OCI-LY7 (cell line): ENCODE measurements around the gene POU4F1. TPM values are rescaled to one million over a fixed set of nuclear protein-coding genes. Genes with fewer than 3 reads are reported as not detected.
"Not testable (repeated sequence)": the region's sequence is repeated elsewhere in the genome, so short reads cannot be mapped to it uniquely, and the experiment has no call there.

Experiments
- BruUV-seq: library from RNA; stranded (reverse); fragments of 400-500 nt; replicated peaks from 2 replicates; lab custom pipeline; 2021; lab: Mats Ljungman, UMichigan
- CTCF ChIA-PET: fragments of 300-600 bp; sonication (Branson Sonifier 250); formaldehyde crosslinking; loops from one replicate; lab custom pipeline; 2022; ENCODE audit warnings: antibody characterized with exemption; ENCODE audit not compliant: unreplicated experiment; lab: Charles Lee
- POLR2A ChIA-PET: fragments of 300-600 bp; sonication (Branson Sonifier 250); formaldehyde crosslinking; loops from one replicate; lab custom pipeline; 2022; ENCODE audit warnings: antibody characterized with exemption; lab: Charles Lee
- DNase-seq: peaks from one replicate; pipeline ENCODE4 v3.0.0-alpha.2; 2015; ENCODE audit warnings: low spot score
- H2AFZ ChIP-seq: fragments of 200-600 bp; sonication (generic), shearing (Covaris generic); 2 replicates; pipeline ENCODE4 v1.6.1; 2014; ENCODE audit warnings: mild to moderate bottlenecking, antibody characterized with exemption, low read length, moderate library complexity
- H3K27ac ChIP-seq: fragments of 200-600 bp; sonication (generic); 2 replicates; pipeline ENCODE4 v1.5.1; 2014; ENCODE audit warnings: mixed run types, low read depth, mild to moderate bottlenecking, moderate library complexity, low read length, inconsistent platforms; ENCODE audit not compliant: poor library complexity, severe bottlenecking
- H3K36me3 ChIP-seq: fragments of 200-600 bp; sonication (generic); 2 replicates; pipeline ENCODE4 v1.6.1; 2014; ENCODE audit warnings: mild to moderate bottlenecking, antibody characterized with exemption, low read length, moderate library complexity, mixed read lengths; ENCODE audit not compliant: insufficient read depth
- H3K4me1 ChIP-seq: fragments of 200-600 bp; sonication (generic); 2 replicates; pipeline ENCODE4 v1.5.1; 2014; ENCODE audit warnings: mild to moderate bottlenecking, low read length; ENCODE audit not compliant: insufficient read depth, poor library complexity, severe bottlenecking
- H3K4me2 ChIP-seq: fragments of 200-600 bp; sonication (generic); 2 replicates; pipeline ENCODE4 v1.6.1; 2014; ENCODE audit warnings: mild to moderate bottlenecking, low read length
- H3K4me3 ChIP-seq: fragments of 200-600 bp; sonication (generic); 2 replicates; pipeline ENCODE4 v1.5.1; 2014; ENCODE audit warnings: mild to moderate bottlenecking, low read depth, low read length; ENCODE audit not compliant: poor library complexity, severe bottlenecking
- H3K79me2 ChIP-seq: fragments of 200-600 bp; sonication (generic); 2 replicates; pipeline ENCODE4 v1.6.1; 2016; ENCODE audit warnings: low read depth, mild to moderate bottlenecking, low read length, moderate library complexity, mixed read lengths; ENCODE audit not compliant: insufficient read depth
- H3K9me2 ChIP-seq: fragments of 200-600 bp; sonication (generic); 2 replicates; pipeline ENCODE4 v1.6.1; 2016; ENCODE audit warnings: mild to moderate bottlenecking, low read length, mixed read lengths; ENCODE audit not compliant: insufficient read depth
- H3K9me3 ChIP-seq: fragments of 200-600 bp; sonication (generic); 2 replicates; pipeline ENCODE4 v1.6.1; 2014; ENCODE audit warnings: mild to moderate bottlenecking, mixed run types, low read length, mixed read lengths
- H4K20me1 ChIP-seq: fragments of 200-600 bp; sonication (generic); 2 replicates; pipeline ENCODE4 v1.6.1; 2014; ENCODE audit warnings: mild to moderate bottlenecking, antibody characterized with exemption, low read length, moderate library complexity, mixed read lengths; ENCODE audit not compliant: insufficient read depth
- CTCF ChIP-seq: fragments of 200-600 bp; sonication (generic); conservative IDR thresholded peaks from 2 replicates; pipeline ENCODE4 v1.5.1; 2014; ENCODE audit warnings: mild to moderate bottlenecking, antibody characterized with exemption, low read length, moderate library complexity, mixed read lengths
- EZH2phosphoT487 ChIP-seq: fragments of 200-600 bp; sonication (generic); IDR thresholded peaks from 2 replicates; pipeline ENCODE4 v1.6.1; 2018; ENCODE audit warnings: low read depth, borderline replicate concordance, mild to moderate bottlenecking, mixed run types, antibody characterized with exemption, low read length, moderate library complexity, mixed read lengths
- intact Hi-C: fragments of 100-400 bp; cut with micrococcal nuclease; formaldehyde crosslinking; loops from one replicate; pipeline ENCODE4 v1.10.0; 2022; ENCODE audit not compliant: unreplicated experiment
- total RNA-seq, 2 experiments: library from RNA; depleted of rRNA in 1 of 2; stranded (reverse); fragments of >200 nt in 1 of 2; shearing (Covaris generic) in 1 of 2; gene quantifications; 2 replicates each; pipeline ENCODE4 v1.2.3, GENCODE V29; 2014 to 2022

POU4F1 gene
- total RNA-seq, 2 experiments from 2014 or later: 4.5 to 7.3 TPM

GRCh38 chr13:78650717-78651083 lies 47.3 kb upstream of the POU4F1 start:
- Histone ChIP-seq H3K27ac (no peak overlapping the region), H3K4me1 (peaks cover 11% of the 10 kb centered on the region), H4K20me1 (peaks cover 71% of the 10 kb centered on the region), H3K79me2 (peaks cover 100% of the 10 kb centered on the region), H3K4me2 (no peak overlapping the region), H3K9me2 (no peaks in the 10 kb centered on the region), H3K4me3 (no peak overlapping the region), H2AFZ (no peak overlapping the region), H3K36me3 (peaks cover 35% of the 10 kb centered on the region), H3K9me3 (no peaks in the 10 kb centered on the region)
- CTCF ChIA-PET: no interaction called here
- POLR2A ChIA-PET: interaction anchor here (1.0 to 1.6 kb wide), 3 partner anchors 9 to 46 kb away, joined by 3 to 6 read pairs (median 6); partner anchors contain the start of gene OBI1
- no TSS peak for BruUV-seq
- TF ChIP-seq EZH2phosphoT487 (no peak), CTCF (no peak)
- intact Hi-C loops: loop anchor here (10.0 kb wide), 1 partner anchor 544 kb away; no protein-coding TSS in a partner anchor
- DNase-seq: no peak

GRCh38 chr13:78649997-78650716 lies 46.8 kb upstream of the POU4F1 start:
- TF ChIP-seq CTCF (no peak), EZH2phosphoT487 (no peak)
- BruUV-seq: no TSS peak
- H3K4me1 ChIP-seq: peaks cover 11% of the 10 kb centered on the region
- peaks cover 100% of the 10 kb centered on the region for H3K79me2 ChIP-seq
- no peak overlapping the region for H2AFZ ChIP-seq
- DNase-seq: no peak
- H3K4me2 ChIP-seq: no peak overlapping the region
- peaks cover 68% of the 10 kb centered on the region for H4K20me1 ChIP-seq
- intact Hi-C loops: loop anchor here (10.0 kb wide), 1 partner anchor 545 kb away; no protein-coding TSS in a partner anchor
- H3K36me3 ChIP-seq: peaks cover 30% of the 10 kb centered on the region
- H3K9me2 ChIP-seq: no peaks in the 10 kb centered on the region
- H3K27ac ChIP-seq: no peak overlapping the region
- CTCF ChIA-PET: no interaction called here
- H3K4me3 ChIP-seq: no peak overlapping the region
- no peaks in the 10 kb centered on the region for H3K9me3 ChIP-seq
- POLR2A ChIA-PET: interaction anchor here (1.0 to 1.6 kb wide), 3 partner anchors 10 to 45 kb away, joined by 3 to 6 read pairs (median 6); partner anchors contain the start of gene OBI1

GRCh38 chr13:78647109-78647678 lies 43.8 kb upstream of the POU4F1 start:
- H3K9me2 ChIP-seq, H3K4me2 ChIP-seq, BruUV-seq, DNase-seq, intact Hi-C loops, H3K9me3 ChIP-seq, H2AFZ ChIP-seq, H3K27ac ChIP-seq, CTCF ChIA-PET, H3K4me3 ChIP-seq: not testable (repeated sequence)
- Histone ChIP-seq H3K36me3 (peaks cover 30% of the 10 kb centered on the region), H4K20me1 (peaks cover 52% of the 10 kb centered on the region), H3K4me1 (peaks cover 11% of the 10 kb centered on the region), H3K79me2 (peaks cover 94% of the 10 kb centered on the region)
- POLR2A ChIA-PET: interaction anchor here (0.7 kb wide), 1 partner anchor 268 kb away, joined by 3 read pairs; no protein-coding TSS in a partner anchor
